Coronary artery (tissue), 2 donors: Measurements from ENCODE around the gene AP2A2.

Experiments used
- DNase-seq: peaks from one replicate; pipeline ENCODE4 v3.0.0-alpha.2; 2017; ENCODE audit warnings: low spot score
- H3K27ac ChIP-seq, 2 donors: fragments of 200-600 bp; sonication (generic); one replicate each; pipeline ENCODE4 v1.5.1; 2016 to 2019
- H3K4me3 ChIP-seq: fragments of 200-600 bp; sonication (generic); 2 replicates; pipeline ENCODE4 v1.5.1; 2016; ENCODE audit warnings: mild to moderate bottlenecking, moderate library complexity
- TF ChIP-seq, protein P1 (sequence below): fragments of 200-600 bp; sonication (generic); IDR thresholded peaks from one replicate; pipeline ENCODE4 v1.5.1; 2019; ENCODE audit warnings: antibody characterized with exemption

The AP2A2 gene

DNA sequence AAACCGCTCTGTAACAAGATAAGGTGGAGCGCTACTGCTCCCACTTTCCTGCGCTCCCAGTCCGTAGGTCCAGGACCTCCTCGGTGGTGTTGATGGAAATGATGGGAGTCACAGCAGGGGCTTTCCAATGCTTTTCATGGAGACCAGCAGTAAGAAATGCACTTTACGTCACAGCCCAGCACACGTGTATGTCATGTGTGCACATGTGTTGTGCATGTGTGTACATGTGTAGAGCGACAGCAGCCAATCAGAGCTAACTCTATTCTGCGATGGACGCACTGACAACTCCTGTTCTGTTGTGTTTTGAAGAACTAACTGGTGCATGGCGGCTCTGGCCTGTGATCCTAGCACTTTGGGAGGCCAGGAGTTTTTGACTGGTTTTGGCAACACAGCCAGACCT is 16.3 kb upstream of the AP2A2 start:
- H3K4me3 ChIP-seq, result no peak overlapping the region
- DNase-seq, result no peak
- no peak overlapping the region for H3K27ac ChIP-seq
- TF ChIP-seq, protein P1, sequence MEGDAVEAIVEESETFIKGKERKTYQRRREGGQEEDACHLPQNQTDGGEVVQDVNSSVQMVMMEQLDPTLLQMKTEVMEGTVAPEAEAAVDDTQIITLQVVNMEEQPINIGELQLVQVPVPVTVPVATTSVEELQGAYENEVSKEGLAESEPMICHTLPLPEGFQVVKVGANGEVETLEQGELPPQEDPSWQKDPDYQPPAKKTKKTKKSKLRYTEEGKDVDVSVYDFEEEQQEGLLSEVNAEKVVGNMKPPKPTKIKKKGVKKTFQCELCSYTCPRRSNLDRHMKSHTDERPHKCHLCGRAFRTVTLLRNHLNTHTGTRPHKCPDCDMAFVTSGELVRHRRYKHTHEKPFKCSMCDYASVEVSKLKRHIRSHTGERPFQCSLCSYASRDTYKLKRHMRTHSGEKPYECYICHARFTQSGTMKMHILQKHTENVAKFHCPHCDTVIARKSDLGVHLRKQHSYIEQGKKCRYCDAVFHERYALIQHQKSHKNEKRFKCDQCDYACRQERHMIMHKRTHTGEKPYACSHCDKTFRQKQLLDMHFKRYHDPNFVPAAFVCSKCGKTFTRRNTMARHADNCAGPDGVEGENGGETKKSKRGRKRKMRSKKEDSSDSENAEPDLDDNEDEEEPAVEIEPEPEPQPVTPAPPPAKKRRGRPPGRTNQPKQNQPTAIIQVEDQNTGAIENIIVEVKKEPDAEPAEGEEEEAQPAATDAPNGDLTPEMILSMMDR, result no peak

DNA sequence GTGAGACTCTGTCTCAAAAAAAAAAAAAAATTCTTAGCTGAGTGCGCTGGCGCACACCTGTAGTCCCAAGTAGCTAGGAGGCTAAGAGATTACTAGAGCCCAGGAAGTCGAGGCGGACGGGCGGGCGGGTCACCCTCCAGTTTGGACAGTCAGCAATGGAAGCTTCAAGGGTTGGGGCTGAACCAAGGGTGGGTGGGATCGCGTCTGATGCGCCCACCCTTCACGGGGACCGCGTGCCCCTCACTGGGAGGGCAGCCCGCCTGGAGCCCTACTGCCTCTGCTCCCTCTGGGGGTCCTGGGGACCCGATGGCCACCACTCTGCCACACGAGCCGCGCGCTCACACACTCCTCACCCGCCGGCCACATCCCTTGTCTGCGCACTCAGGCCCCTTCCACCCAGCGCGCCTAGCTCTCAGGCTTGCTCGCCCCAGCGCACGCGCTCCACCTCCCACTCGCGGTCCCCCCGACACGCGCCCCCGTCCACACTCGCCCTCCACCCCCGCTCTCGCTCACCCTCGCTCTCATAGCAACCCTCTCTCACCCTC is 15.6 kb upstream of the AP2A2 start:
- H3K4me3 ChIP-seq, result peak overlapping the region; percentile 90
- TF ChIP-seq, protein P1, result no peak
- no peak for DNase-seq
- H3K27ac ChIP-seq, result peak overlapping the region; percentile 85 to 93

DNA sequence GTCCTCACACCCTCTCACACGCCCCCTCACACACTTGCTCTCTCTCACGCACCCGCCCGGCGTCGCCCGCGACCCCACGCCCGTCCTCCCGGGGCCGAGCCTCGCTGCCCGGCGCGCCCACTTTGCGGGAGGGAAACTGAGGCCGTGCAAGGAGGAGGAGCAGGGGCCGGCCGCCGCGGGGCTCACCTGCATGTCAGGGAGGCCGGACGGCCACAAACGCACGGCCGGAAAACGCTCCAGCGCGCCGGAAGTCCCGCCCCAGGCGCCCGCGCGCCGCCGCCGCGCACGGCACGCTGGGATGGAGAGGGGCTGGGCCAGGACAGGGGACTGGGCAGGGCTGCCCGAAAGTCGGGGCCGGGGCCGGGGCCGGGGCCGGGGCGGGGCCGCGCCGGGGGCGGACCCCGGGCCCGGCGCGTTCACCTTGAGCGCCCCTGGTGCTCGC is 15.1 kb upstream of the AP2A2 start, which contains the start of gene CHID1:
Gene CHID1 (minus strand): TSS at position 222 of the 442 bp plus-strand sequence. CDS start 5,994 bp downstream, outside the sequence.
- peak; percentile 88 for DNase-seq
- TF ChIP-seq, protein P1, result no peak

DNA sequence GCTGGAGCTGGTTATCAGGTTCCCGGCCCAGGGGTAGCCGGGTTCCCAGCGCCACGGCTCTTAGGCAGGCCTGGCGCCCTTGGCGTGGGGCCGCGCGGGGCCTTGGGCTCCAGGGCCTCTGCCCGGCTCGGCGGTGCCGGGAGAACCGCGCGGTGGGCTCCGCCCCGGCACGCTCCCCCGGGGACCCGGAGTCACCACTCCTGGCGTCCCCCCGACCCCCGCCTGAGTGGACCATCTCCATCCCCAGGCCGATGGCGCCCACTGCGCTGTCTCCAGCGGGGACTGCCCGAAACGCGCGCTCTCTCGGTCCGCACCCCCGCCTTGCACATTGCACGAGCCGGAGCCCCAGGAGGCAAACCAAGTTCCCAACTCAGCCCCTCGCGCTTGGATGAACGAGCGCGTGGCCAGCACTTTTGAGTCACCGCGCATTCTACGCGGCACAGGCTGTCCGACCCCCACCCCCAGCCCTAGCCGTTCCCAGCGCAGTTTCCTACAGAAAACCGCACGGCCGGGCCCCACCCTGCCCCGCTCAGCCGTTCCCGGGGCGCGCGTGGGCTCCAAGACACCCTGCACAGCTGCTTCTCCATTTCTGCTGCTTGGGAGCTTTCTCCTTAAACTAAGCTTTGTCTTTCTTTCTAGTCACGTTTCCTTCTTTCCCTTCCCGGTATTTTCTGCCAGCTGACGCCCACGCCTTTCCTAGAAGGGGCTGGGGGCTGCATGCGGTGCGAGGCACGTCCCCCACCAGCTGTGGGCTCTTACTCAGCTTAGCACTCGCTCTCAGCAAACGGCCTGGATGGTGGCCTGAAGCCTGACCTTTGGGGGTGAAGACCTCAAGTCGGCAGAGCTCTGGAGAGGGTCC is 14.4 kb upstream of the AP2A2 start:
- H3K4me3 ChIP-seq, result peak overlapping the region; percentile 90
- peak overlapping the region; percentile 85 to 93 for H3K27ac ChIP-seq
- DNase-seq, result no peak
- TF ChIP-seq, protein P1, result no peak

More for the DNA sequence above, 15.1 kb upstream of the AP2A2 start, which contains the start of gene CHID1:
- H3K4me3 ChIP-seq, result peak within 1 kb of the TSS; percentile 90
- H3K27ac ChIP-seq, result peak within 1 kb of the TSS; percentile 85 to 93

DNA sequence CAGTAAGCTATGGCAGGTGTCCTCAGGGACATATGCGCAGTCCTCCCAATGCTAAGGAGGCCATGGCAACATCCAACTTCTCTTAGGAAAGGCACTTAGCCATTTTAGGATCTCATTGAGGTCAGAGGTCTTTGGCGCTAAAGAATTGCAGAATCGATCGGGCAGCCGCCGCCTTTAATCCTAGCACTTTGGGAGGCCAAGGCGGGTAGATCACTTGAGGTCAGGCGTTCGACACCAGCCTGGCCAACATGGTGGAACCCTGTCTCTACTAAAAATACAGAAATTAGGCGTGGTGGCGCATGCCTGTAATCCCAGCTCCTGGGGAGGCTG is 13.8 kb upstream of the AP2A2 start:
- no peak for DNase-seq
- peak overlapping the region; percentile 90 for H3K4me3 ChIP-seq
- H3K27ac ChIP-seq, result peak overlapping the region; percentile 85 to 93
- TF ChIP-seq, protein P1, result no peak

DNA sequence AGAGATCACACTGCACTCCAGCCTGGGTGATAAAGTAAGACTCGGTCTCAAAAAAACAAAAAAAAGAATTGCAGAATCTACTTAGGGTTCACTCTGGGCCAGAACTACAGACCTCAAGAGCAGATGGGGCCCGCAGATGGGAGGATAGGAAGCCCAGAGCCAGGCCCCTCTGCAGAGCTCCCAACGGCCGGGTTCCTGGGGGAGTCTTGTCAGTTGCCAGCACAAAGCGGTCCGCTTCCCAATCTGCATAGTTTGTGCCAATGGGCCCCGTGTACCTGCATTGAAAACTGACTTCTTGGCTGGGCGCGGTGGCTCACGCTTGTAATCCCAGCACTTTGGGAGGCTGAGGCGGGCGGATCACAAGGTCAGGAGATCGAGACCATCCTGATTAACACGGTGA is 13.4 kb upstream of the AP2A2 start:
- no peak for DNase-seq
- Histone ChIP-seq H3K4me3 (no peak overlapping the region), H3K27ac (peak overlapping the region in 1 of 2 donors; percentile 93)
- TF ChIP-seq, protein P1, result no peak
